Activated T-cell treated with anti-CD3 and anti-CD28 coated beads, Interleukin-2, amount 50 U/mL, for 24 hours (primary cell): Measurements from ENCODE around the gene GPR17.

Source experiments
- DNase-seq: peaks from one replicate; pipeline ENCODE4 v3.0.0-alpha.2; 2020
- H3K27ac Mint-ChIP-seq: 2 replicates; pipeline ENCODE4 v1.8.0; 2020; ENCODE audit warnings: mild to moderate bottlenecking, mixed read lengths
- H3K27me3 Mint-ChIP-seq: 2 replicates; pipeline ENCODE4 v1.8.0; 2020; ENCODE audit warnings: mixed read lengths
- H3K36me3 Mint-ChIP-seq: 2 replicates; pipeline ENCODE4 v1.8.0; 2020; ENCODE audit warnings: low read depth, mixed read lengths
- H3K4me1 Mint-ChIP-seq: 2 replicates; pipeline ENCODE4 v1.8.0; 2020; ENCODE audit warnings: low read depth, mixed read lengths
- H3K4me3 Mint-ChIP-seq: 2 replicates; pipeline ENCODE4 v1.8.0; 2020; ENCODE audit warnings: mild to moderate bottlenecking, moderate library complexity, mixed read lengths
- H3K9me3 Mint-ChIP-seq: 2 replicates; pipeline ENCODE4 v1.8.0; 2020; ENCODE audit warnings: mixed read lengths

Gene GPR17

DNA sequence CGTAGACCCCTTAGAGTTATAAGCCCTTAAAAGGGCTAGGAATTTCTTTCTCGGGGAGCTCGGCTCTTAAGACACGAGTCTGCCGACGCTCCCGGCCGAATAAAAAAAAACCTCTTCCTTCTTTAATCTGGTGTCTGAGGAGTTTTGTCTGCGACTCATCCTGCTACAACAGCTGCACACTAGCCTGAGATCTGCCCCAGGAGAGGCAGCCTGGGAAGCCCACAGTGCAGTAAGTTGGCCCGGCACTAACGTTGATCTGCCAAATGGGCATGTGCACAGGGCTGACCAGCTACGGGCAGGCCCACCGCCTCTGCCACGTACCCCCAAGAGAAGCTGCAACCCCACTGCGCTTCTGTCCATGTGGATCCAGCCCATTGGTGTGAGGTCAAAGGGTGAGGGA, 37.8 kb downstream of the GPR17 start:
- no peaks in the 10 kb centered on the region for H3K4me1 Mint-ChIP-seq

GRCh38 chr2:127685410-127686080, 39.6 kb downstream of the GPR17 start:
- Mint-ChIP-seq H3K9me3 (peaks cover 13% of the 10 kb centered on the region), H3K27ac (no peak overlapping the region), H3K4me1 (no peaks in the 10 kb centered on the region), H3K36me3 (no peaks in the 10 kb centered on the region), H3K4me3 (no peak overlapping the region), H3K27me3 (peaks cover 10% of the 10 kb centered on the region)
- DNase-seq, result no peak

More for the DNA sequence above, 37.8 kb downstream of the GPR17 start:
- no peak overlapping the region for H3K27ac Mint-ChIP-seq
- no peaks in the 10 kb centered on the region for H3K36me3 Mint-ChIP-seq
- no peak for DNase-seq
- peaks cover 10% of the 10 kb centered on the region for H3K27me3 Mint-ChIP-seq
- H3K9me3 Mint-ChIP-seq, result peaks cover 8% of the 10 kb centered on the region
- H3K4me3 Mint-ChIP-seq, result no peak overlapping the region

- Mint-ChIP-seq H3K27ac (no peak overlapping the region), H3K27me3 (peaks cover 6% of the 10 kb centered on the region), H3K9me3 (peaks cover 20% of the 10 kb centered on the region), H3K4me3 (no peak overlapping the region), H3K36me3 (peaks cover 5% of the 10 kb centered on the region), H3K4me1 (no peaks in the 10 kb centered on the region)
- DNase-seq, result no peak
Measured at GRCh38 chr2:127688405-127688804, 42.5 kb downstream of the GPR17 start.

DNA sequence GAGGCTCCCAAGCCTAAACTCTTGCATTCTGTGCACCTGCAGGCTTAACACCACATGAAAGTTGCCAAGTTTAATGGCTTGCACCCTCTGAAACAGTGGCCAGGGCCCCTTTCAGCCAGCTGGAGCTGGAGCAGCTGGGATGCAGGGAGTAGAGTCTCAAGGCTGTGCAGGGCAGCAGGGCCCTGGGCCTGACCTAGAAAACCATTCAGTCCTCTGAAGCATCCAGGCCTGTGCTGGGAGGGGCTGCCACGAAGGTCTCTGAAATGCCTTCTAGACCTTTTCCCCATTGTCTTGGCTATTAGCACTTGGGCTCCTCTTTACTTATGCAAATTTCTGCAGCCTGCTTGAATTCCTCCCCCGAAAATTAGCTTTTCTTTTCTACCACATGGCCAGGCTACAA, 44.7 kb downstream of the GPR17 start:
- no peak overlapping the region for H3K4me3 Mint-ChIP-seq
- H3K9me3 Mint-ChIP-seq, result peaks cover 20% of the 10 kb centered on the region
- H3K27ac Mint-ChIP-seq, result no peak overlapping the region
- H3K36me3 Mint-ChIP-seq, result peaks cover 5% of the 10 kb centered on the region
- no peak for DNase-seq
- peaks cover 6% of the 10 kb centered on the region for H3K27me3 Mint-ChIP-seq
- H3K4me1 Mint-ChIP-seq, result no peaks in the 10 kb centered on the region

DNA sequence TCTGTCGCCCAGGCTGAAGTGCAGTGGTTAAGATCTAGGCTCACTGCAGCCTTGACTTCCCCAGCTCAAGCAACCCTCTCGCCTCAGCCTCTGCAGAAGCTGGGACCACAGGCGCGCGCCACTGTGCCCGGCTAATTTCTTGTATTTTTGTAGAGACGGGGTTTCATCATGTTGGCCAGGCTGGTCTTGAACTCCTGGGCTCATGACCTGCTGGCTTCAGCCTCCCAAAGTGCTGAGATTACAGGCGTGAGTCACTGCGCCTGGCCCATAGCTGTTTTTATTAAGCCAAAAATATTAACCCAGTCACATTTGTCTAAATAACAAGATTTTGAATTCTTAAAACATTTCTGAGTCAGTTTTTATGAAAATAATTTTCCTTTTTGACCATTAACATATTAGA, 49.0 kb downstream of the GPR17 start:
- H3K36me3 Mint-ChIP-seq, result peaks cover 5% of the 10 kb centered on the region
- H3K4me1 Mint-ChIP-seq, result no peaks in the 10 kb centered on the region
- H3K27ac Mint-ChIP-seq, result no peak overlapping the region
- DNase-seq, result no peak
- H3K27me3 Mint-ChIP-seq, result no peaks in the 10 kb centered on the region
- H3K9me3 Mint-ChIP-seq, result peaks cover 8% of the 10 kb centered on the region
- H3K4me3 Mint-ChIP-seq, result no peak overlapping the region

- DNase-seq, result no peak
Measured at GRCh38 chr2:127695491-127696472, 49.8 kb downstream of the GPR17 start.

GRCh38 chr2:127697482-127698180, 51.7 kb downstream of the GPR17 start:
- H3K36me3 Mint-ChIP-seq, result peaks cover 9% of the 10 kb centered on the region
- peaks cover 16% of the 10 kb centered on the region for H3K4me1 Mint-ChIP-seq
- H3K27me3 Mint-ChIP-seq, result no peaks in the 10 kb centered on the region
- DNase-seq, result no peak
- H3K9me3 Mint-ChIP-seq, result no peaks in the 10 kb centered on the region
- no peak overlapping the region for H3K27ac Mint-ChIP-seq
- no peak overlapping the region for H3K4me3 Mint-ChIP-seq

More at GRCh38 chr2:127695491-127696472, 49.8 kb downstream of the GPR17 start:
- Mint-ChIP-seq H3K27ac (no peak overlapping the region), H3K27me3 (no peaks in the 10 kb centered on the region), H3K36me3 (peaks cover 7% of the 10 kb centered on the region), H3K4me3 (no peak overlapping the region), H3K9me3 (peaks cover 6% of the 10 kb centered on the region), H3K4me1 (peaks cover 7% of the 10 kb centered on the region)

GRCh38 chr2:127698553-127699355, 52.8 kb downstream of the GPR17 start:
- H3K27ac Mint-ChIP-seq, result no peak overlapping the region
- peaks cover 25% of the 10 kb centered on the region for H3K4me1 Mint-ChIP-seq
- DNase-seq, result no peak
- peaks cover 18% of the 10 kb centered on the region for H3K36me3 Mint-ChIP-seq
- H3K9me3 Mint-ChIP-seq, result no peaks in the 10 kb centered on the region
- no peaks in the 10 kb centered on the region for H3K27me3 Mint-ChIP-seq
- no peak overlapping the region for H3K4me3 Mint-ChIP-seq

DNA sequence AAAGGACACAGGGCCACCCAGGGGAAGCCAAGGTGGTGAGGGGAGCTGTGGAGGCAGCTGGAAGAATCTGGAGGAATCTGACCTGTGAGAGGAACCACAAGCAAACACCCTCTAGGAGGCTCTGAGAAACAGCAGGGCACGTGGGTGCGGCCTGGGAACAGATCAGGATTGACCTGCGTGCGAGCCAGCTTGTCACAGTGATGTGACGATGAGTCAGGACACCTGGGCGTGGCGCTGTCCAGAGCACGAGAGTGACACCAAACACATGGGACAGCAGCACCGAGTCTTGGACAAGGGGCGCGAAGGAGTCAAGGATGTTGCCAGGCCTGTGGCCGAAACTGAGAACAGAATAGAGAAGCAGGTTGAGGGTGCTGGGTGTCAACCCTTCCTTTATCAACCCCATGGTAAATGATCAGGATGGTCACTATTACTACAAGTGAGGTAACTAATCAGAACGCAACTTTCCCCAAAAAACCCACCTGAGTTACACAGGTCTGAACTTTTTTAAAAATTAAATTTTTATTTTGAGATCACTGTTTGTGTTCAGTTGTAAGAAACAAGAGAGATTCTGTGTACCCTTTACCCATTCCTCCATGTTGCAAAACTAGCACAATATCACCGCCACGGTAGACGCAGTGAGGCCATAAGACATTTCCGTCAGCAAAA, 54.7 kb downstream of the GPR17 start:
- no peaks in the 10 kb centered on the region for H3K9me3 Mint-ChIP-seq
- H3K27ac Mint-ChIP-seq, result peak overlapping the region; percentile 97
- H3K4me1 Mint-ChIP-seq, result peaks cover 43% of the 10 kb centered on the region
- H3K27me3 Mint-ChIP-seq, result no peaks in the 10 kb centered on the region
- H3K36me3 Mint-ChIP-seq, result peaks cover 37% of the 10 kb centered on the region
- no peak for DNase-seq
- peak overlapping the region; percentile 89 for H3K4me3 Mint-ChIP-seq

- Mint-ChIP-seq H3K27ac (peak within 1 kb of the TSS; percentile 97), H3K9me3 (no peaks in the 10 kb centered on the region), H3K36me3 (peaks cover 43% of the 10 kb centered on the region), H3K27me3 (no peaks in the 10 kb centered on the region), H3K4me3 (peak within 1 kb of the TSS; percentile 89), H3K4me1 (peaks cover 45% of the 10 kb centered on the region)
- DNase-seq, result peak; percentile 94
Measured at GRCh38 chr2:127701193-127701650, 55.3 kb downstream of the GPR17 start, which contains the start of gene SFT2D3. TSS of gene SFT2D3 (plus strand) at chr2:127701497. CDS start at chr2:127701529, 32 bp downstream.

DNA sequence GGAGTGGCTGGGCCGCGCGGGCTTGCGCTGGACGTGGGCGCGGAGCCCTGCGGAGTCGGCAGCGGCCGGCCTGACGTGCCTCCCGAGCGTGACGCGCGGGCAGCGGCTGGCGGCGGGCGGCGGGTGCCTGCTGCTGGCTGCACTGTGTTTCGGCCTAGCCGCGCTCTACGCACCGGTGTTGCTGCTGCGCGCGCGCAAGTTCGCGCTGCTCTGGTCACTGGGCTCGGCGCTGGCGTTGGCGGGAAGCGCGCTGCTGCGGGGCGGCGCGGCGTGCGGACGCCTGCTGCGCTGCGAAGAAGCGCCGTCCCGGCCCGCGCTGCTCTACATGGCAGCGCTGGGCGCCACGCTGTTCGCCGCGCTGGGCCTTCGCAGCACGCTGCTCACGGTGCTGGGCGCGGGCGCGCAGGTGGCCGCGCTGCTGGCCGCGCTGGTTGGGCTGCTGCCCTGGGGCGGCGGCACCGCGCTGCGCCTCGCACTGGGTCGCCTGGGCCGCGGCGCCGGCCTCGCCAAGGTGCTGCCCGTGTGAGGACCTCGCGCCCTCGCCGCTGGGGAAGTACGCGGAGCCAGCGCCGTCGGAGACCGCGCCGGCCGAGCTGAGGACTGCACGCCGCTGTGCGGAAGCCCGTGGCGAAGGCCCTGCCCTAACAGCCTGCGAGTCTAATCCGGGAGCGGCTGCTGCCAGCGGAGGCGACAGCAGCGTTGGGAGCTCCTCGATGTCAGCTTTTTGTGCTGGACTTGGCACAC, 55.9 kb downstream of the GPR17 start:
- Mint-ChIP-seq H3K4me3 (peak overlapping the region; percentile 89), H3K27me3 (no peaks in the 10 kb centered on the region), H3K9me3 (no peaks in the 10 kb centered on the region), H3K4me1 (peaks cover 46% of the 10 kb centered on the region), H3K27ac (peak overlapping the region; percentile 90), H3K36me3 (peaks cover 49% of the 10 kb centered on the region)
- peak; percentile 86 for DNase-seq
